ENCODE results near the gene SLC25A3. TPM values are rescaled to one million over a fixed set of nuclear protein-coding genes. Genes with fewer than 3 reads are reported as not detected.

SLC25A3 gene
- total and polyA plus RNA-seq, 9 of the 15 experiments (the other 6 are each of a cell fraction or from before 2014, with no cell fraction given): 264 to 766 (median 495) TPM

GRCh38 chr12:98593351-98594049 is at the start of gene SLC25A3 (continued):
- TF ChIP-seq CREB3L1 (IDR thresholded peaks at IDR 0.05; ENCODE audit: borderline replicate concordance, low read depth) (peak; percentile 25; the same call in 1 of the 2 replicates), SAP30 (IDR thresholded peaks at IDR 0.05; ENCODE audit: borderline replicate concordance, insufficient read depth, low read depth, low read length, poor library complexity, severe bottlenecking) (no peak), CHD2 (IDR thresholded peaks at IDR 0.05; ENCODE audit: low read depth, low read length) (peak; percentile 57; the same call in 1 of the 2 replicates), ATF3 (IDR thresholded peaks at IDR 0.05) (no peak), ATF3 (CRISPR knock-in tag; conservative IDR thresholded peaks at IDR 0.05) (no peak), ZNF717 (CRISPR knock-in tag; IDR thresholded peaks at IDR 0.05) (no peak), SIRT6 (IDR thresholded peaks at IDR 0.05; ENCODE audit: low read depth, low read length) (no peak), NCOA4 (IDR thresholded peaks at IDR 0.05; ENCODE audit: partially characterized antibody) (no peak), ZNF830 (CRISPR knock-in tag; IDR thresholded peaks at IDR 0.05) (0 out of 2 replicates have a peak, but pooled peaks have one; percentile 17), NBN (IDR thresholded peaks at IDR 0.05; ENCODE audit: low read depth) (peak; percentile 86), RNF2 (IDR thresholded peaks at IDR 0.05) (peak; percentile 34; the same call in 1 of the 2 replicates), ZNF23 (CRISPR knock-in tag; IDR thresholded peaks at IDR 0.05) (no peak), SRF (CRISPR knock-in tag; IDR thresholded peaks at IDR 0.05) (peak in 1 of 2 experiments; percentile 66; a peak in 2 of 4 replicates), RCOR1 (IDR thresholded peaks at IDR 0.05; ENCODE audit: borderline replicate concordance in 1 of 2, low read depth in 2 of 2, low read length in 2 of 2) (peak in 1 of 2 experiments; percentile 61; a peak in 2 of 4 replicates), FOS (IDR thresholded peaks at IDR 0.05; ENCODE audit: extremely low read depth, insufficient read length) (peak; percentile 69), NR2C1 (IDR thresholded peaks at IDR 0.05) (peak; percentile 51; the same call in 1 of the 2 replicates), NR2C1 (tag; IDR thresholded peaks at IDR 0.05) (peak; percentile 29; the same call in 1 of the 2 replicates), ZNF778 (CRISPR knock-in tag; IDR thresholded peaks at IDR 0.05) (no peak), MAFK (IDR thresholded peaks at IDR 0.05; ENCODE audit: low read length) (no peak)
- TF ChIP-seq, protein P1, sequence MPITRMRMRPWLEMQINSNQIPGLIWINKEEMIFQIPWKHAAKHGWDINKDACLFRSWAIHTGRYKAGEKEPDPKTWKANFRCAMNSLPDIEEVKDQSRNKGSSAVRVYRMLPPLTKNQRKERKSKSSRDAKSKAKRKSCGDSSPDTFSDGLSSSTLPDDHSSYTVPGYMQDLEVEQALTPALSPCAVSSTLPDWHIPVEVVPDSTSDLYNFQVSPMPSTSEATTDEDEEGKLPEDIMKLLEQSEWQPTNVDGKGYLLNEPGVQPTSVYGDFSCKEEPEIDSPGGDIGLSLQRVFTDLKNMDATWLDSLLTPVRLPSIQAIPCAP (CRISPR knock-in tag; IDR thresholded peaks at IDR 0.05; ENCODE audit: borderline replicate concordance): no peak
- TF ChIP-seq, protein P2, sequence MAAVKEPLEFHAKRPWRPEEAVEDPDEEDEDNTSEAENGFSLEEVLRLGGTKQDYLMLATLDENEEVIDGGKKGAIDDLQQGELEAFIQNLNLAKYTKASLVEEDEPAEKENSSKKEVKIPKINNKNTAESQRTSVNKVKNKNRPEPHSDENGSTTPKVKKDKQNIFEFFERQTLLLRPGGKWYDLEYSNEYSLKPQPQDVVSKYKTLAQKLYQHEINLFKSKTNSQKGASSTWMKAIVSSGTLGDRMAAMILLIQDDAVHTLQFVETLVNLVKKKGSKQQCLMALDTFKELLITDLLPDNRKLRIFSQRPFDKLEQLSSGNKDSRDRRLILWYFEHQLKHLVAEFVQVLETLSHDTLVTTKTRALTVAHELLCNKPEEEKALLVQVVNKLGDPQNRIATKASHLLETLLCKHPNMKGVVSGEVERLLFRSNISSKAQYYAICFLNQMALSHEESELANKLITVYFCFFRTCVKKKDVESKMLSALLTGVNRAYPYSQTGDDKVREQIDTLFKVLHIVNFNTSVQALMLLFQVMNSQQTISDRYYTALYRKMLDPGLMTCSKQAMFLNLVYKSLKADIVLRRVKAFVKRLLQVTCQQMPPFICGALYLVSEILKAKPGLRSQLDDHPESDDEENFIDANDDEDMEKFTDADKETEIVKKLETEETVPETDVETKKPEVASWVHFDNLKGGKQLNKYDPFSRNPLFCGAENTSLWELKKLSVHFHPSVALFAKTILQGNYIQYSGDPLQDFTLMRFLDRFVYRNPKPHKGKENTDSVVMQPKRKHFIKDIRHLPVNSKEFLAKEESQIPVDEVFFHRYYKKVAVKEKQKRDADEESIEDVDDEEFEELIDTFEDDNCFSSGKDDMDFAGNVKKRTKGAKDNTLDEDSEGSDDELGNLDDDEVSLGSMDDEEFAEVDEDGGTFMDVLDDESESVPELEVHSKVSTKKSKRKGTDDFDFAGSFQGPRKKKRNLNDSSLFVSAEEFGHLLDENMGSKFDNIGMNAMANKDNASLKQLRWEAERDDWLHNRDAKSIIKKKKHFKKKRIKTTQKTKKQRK (IDR thresholded peaks at IDR 0.05; ENCODE audit: borderline replicate concordance, low read depth, low read length): no peak

Data from K562 (cell line).